Measurements from ENCODE around the gene LPP. TPM values are rescaled to one million over a fixed set of nuclear protein-coding genes. Genes with fewer than 3 reads are reported as not detected.

LPP gene
- total RNA-seq, 1 donor from 2014 or later: 28.2 TPM

DNA sequence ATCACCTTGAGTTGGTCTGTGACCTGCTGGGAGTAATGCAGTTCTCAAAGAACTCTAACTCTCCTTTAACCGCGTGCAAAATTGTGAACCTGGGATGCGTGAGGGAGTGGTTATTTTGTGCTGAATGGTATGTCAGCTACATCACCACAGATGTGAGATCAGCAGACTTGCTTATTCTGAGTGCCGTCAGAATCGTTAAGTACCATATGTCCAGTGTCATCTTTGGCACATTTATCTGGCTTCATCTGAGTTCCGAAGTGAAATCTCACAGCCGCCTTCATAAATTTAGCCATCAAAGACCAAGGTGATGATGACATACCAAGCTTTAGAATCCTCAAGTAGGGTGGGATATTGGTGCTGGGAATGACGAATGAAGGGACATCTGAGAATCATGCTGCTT, 670.6 kb downstream of the LPP start:
- H3K36me3 ChIP-seq (ENCODE audit: control insufficient read depth in 3 of 3, insufficient read depth in 3 of 3, low read length in 3 of 3): no peaks in the 10 kb centered on the region
- H3K4me3 ChIP-seq (ENCODE audit: low read length in 3 of 3): no peak overlapping the region
- H3K9ac ChIP-seq (ENCODE audit: low read depth in 1 of 3, low read length in 3 of 3): no peak overlapping the region
- no peaks in the 10 kb centered on the region for H3K9me3 ChIP-seq (ENCODE audit: control insufficient read depth in 3 of 3, low read length in 3 of 3)
- no peaks in the 10 kb centered on the region for H3K27me3 ChIP-seq (ENCODE audit: control insufficient read depth in 3 of 3, insufficient read depth in 3 of 3, low read length in 3 of 3)
- H3K27ac ChIP-seq (ENCODE audit: low read depth, low read length): no peak overlapping the region
- peaks cover 3 to 16% (median 5%) of the 10 kb centered on the region in 3 donors for H3K4me1 ChIP-seq (ENCODE audit: control insufficient read depth in 3 of 3, insufficient read depth in 3 of 3, low read length in 3 of 3)

DNA sequence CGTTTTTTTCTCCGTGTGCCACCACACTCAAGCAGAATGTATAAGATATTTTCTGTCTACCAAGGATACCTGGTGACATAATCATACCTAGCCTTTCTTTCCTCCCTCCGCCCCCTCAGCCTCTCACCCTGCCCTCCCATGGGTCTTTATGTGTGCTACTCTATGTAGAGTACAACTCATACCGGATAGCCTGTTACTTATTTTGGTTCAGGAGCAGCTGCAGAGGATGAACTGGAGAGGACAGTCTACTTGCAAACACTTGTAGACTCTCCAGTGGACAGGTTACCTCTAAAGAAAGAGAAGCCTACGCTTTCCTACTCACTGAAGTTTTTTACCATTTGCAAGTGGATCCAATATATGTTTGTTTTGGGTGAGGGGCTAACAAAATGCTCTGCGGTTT, 671.9 kb downstream of the LPP start:
- Histone ChIP-seq H3K27me3 (ENCODE audit: control insufficient read depth in 3 of 3, insufficient read depth in 3 of 3, low read length in 3 of 3) (no peaks in the 10 kb centered on the region), H3K27ac (ENCODE audit: low read depth, low read length) (no peak overlapping the region), H3K4me3 (ENCODE audit: low read length in 3 of 3) (no peak overlapping the region), H3K4me1 (ENCODE audit: control insufficient read depth in 3 of 3, insufficient read depth in 3 of 3, low read length in 3 of 3) (peaks cover 3 to 16% (median 5%) of the 10 kb centered on the region in 3 donors), H3K36me3 (ENCODE audit: control insufficient read depth in 3 of 3, insufficient read depth in 3 of 3, low read length in 3 of 3) (no peaks in the 10 kb centered on the region), H3K9me3 (ENCODE audit: control insufficient read depth in 3 of 3, low read length in 3 of 3) (no peaks in the 10 kb centered on the region), H3K9ac (ENCODE audit: low read depth in 1 of 3, low read length in 3 of 3) (no peak overlapping the region)

DNA sequence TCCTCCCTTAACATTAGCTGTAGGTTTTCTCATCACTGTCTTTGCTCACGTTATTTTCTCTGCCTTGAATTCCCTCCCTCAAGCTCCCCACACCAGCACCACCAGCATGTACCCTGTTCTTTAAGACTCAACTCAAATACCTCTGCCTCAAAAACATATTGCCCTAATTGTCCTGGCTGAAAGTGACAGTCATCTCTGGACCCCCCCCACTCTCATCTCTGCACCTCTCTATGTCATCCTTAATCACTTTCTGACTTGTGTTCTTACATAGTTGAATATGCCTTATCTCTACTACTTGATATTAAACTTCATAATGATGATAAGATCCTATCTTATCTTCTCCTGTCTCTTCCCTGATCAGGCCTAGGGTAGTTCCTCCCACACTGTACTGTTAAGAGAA, 672.6 kb downstream of the LPP start:
- no peak overlapping the region for H3K27ac ChIP-seq (ENCODE audit: low read depth, low read length)
- no peaks in the 10 kb centered on the region for H3K36me3 ChIP-seq (ENCODE audit: control insufficient read depth in 3 of 3, insufficient read depth in 3 of 3, low read length in 3 of 3)

DNA sequence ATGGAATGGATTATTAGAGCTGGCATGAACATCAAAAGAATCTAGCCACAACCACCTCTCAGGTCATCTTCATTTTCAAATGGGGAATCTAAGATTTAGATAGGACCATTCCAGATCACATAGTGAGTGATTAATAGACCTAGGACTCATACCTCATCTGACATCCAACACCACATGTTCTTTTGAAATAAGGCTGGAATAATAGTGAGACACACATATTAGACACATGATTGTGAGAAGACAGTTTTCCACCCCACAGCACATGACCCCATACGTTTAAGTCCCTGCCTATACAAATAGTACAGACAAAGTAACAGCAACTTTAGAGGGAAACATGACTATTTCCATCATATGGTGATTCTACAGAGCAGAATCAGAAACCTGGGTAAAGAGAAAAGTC, 673.1 kb downstream of the LPP start:
- Histone ChIP-seq H3K4me1 (ENCODE audit: control insufficient read depth in 3 of 3, insufficient read depth in 3 of 3, low read length in 3 of 3) (peaks cover 3 to 16% (median 5%) of the 10 kb centered on the region in 3 donors), H3K9ac (ENCODE audit: low read depth in 1 of 3, low read length in 3 of 3) (no peak overlapping the region), H3K27ac (ENCODE audit: low read depth, low read length) (no peak overlapping the region), H3K27me3 (ENCODE audit: control insufficient read depth in 3 of 3, insufficient read depth in 3 of 3, low read length in 3 of 3) (no peaks in the 10 kb centered on the region), H3K9me3 (ENCODE audit: control insufficient read depth in 3 of 3, low read length in 3 of 3) (no peaks in the 10 kb centered on the region), H3K4me3 (ENCODE audit: low read length in 3 of 3) (no peak overlapping the region), H3K36me3 (ENCODE audit: control insufficient read depth in 3 of 3, insufficient read depth in 3 of 3, low read length in 3 of 3) (no peaks in the 10 kb centered on the region)

More for the DNA sequence above, 672.6 kb downstream of the LPP start:
- no peak overlapping the region for H3K9ac ChIP-seq (ENCODE audit: low read depth in 1 of 3, low read length in 3 of 3)
- peaks cover 3 to 16% (median 5%) of the 10 kb centered on the region in 3 donors for H3K4me1 ChIP-seq (ENCODE audit: control insufficient read depth in 3 of 3, insufficient read depth in 3 of 3, low read length in 3 of 3)
- no peak overlapping the region for H3K4me3 ChIP-seq (ENCODE audit: low read length in 3 of 3)
- no peaks in the 10 kb centered on the region for H3K9me3 ChIP-seq (ENCODE audit: control insufficient read depth in 3 of 3, low read length in 3 of 3)
- no peaks in the 10 kb centered on the region for H3K27me3 ChIP-seq (ENCODE audit: control insufficient read depth in 3 of 3, insufficient read depth in 3 of 3, low read length in 3 of 3)

DNA sequence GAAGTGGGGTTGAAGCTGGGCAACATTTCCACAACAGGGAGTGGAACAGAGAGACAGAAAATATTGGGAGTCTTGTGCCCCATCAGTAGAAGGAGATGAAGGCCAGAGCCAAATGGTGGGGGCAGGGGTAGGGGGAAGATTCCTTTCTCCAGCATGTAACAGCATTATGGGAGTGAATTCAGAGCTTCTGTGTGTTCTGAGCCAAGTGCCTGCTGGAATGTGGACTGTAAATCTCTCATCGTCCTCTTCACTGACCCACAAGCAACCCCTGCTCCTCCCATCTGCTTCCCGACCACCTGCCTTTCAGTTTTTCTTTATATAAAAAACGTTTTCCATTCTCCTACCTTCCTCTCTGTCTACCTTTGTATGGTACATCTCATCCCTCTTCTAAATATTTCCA, 673.6 kb downstream of the LPP start:
- H3K27me3 ChIP-seq (ENCODE audit: control insufficient read depth in 3 of 3, insufficient read depth in 3 of 3, low read length in 3 of 3): no peaks in the 10 kb centered on the region
- no peak overlapping the region for H3K4me3 ChIP-seq (ENCODE audit: low read length in 3 of 3)
- H3K36me3 ChIP-seq (ENCODE audit: control insufficient read depth in 3 of 3, insufficient read depth in 3 of 3, low read length in 3 of 3): no peaks in the 10 kb centered on the region
- H3K4me1 ChIP-seq (ENCODE audit: control insufficient read depth in 3 of 3, insufficient read depth in 3 of 3, low read length in 3 of 3): peaks cover 4 to 16% (median 5%) of the 10 kb centered on the region in 3 donors
- no peaks in the 10 kb centered on the region for H3K9me3 ChIP-seq (ENCODE audit: control insufficient read depth in 3 of 3, low read length in 3 of 3)
- no peak overlapping the region for H3K27ac ChIP-seq (ENCODE audit: low read depth, low read length)
- no peak overlapping the region for H3K9ac ChIP-seq (ENCODE audit: low read depth in 1 of 3, low read length in 3 of 3)

DNA sequence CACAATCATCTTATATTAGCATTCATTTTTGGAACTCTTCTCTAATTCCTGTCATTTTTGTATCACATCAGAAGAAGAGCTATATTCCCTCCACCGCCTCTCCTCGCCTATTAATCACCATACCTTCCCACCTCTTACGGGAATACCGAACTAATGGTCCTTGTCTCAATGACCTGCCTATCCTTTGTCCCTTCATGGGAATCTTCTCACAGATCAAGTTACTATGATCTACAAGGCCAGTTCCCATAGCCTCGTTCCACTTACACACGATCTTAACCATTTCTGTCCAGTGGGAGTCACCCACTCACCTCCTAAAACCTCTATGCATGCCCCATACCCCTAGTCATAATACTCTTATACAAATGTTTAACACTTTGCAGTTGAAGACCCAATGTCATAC, 675.2 kb downstream of the LPP start:
- no peaks in the 10 kb centered on the region for H3K9me3 ChIP-seq (ENCODE audit: control insufficient read depth in 3 of 3, low read length in 3 of 3)
- H3K27me3 ChIP-seq (ENCODE audit: control insufficient read depth in 3 of 3, insufficient read depth in 3 of 3, low read length in 3 of 3): no peaks in the 10 kb centered on the region
- no peak overlapping the region for H3K27ac ChIP-seq (ENCODE audit: low read depth, low read length)
- no peak overlapping the region for H3K9ac ChIP-seq (ENCODE audit: low read depth in 1 of 3, low read length in 3 of 3)
- peaks cover 6 to 16% (median 9%) of the 10 kb centered on the region in 3 donors for H3K4me1 ChIP-seq (ENCODE audit: control insufficient read depth in 3 of 3, insufficient read depth in 3 of 3, low read length in 3 of 3)
- no peaks in the 10 kb centered on the region for H3K36me3 ChIP-seq (ENCODE audit: control insufficient read depth in 3 of 3, insufficient read depth in 3 of 3, low read length in 3 of 3)
- no peak overlapping the region for H3K4me3 ChIP-seq (ENCODE audit: low read length in 3 of 3)

DNA sequence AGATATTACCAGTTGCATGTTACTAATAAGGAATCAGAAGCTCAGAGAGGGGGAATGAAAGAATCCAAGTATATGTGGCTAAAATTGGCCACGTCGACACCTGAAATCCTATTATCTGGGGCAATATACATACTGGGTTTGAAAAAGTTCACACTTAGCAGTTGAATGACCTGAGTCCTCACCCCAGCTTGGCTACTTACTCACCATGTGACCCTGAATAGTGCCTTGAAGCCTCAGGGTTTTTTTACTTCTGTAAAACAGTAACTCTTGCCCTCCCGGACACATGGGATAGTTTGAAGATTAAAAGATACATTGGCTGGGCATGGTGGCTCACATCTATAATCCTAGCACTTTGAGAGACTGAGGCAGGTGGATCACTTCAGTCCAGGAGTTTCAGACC, 675.6 kb downstream of the LPP start:
- H3K9me3 ChIP-seq (ENCODE audit: control insufficient read depth in 3 of 3, low read length in 3 of 3): no peaks in the 10 kb centered on the region
- no peaks in the 10 kb centered on the region for H3K36me3 ChIP-seq (ENCODE audit: control insufficient read depth in 3 of 3, insufficient read depth in 3 of 3, low read length in 3 of 3)
- no peak overlapping the region for H3K4me3 ChIP-seq (ENCODE audit: low read length in 3 of 3)
- H3K4me1 ChIP-seq (ENCODE audit: control insufficient read depth in 3 of 3, insufficient read depth in 3 of 3, low read length in 3 of 3): peaks cover 6 to 14% (median 9%) of the 10 kb centered on the region in 3 donors
- H3K9ac ChIP-seq (ENCODE audit: low read depth in 1 of 3, low read length in 3 of 3): no peak overlapping the region
- no peaks in the 10 kb centered on the region for H3K27me3 ChIP-seq (ENCODE audit: control insufficient read depth in 3 of 3, insufficient read depth in 3 of 3, low read length in 3 of 3)
- H3K27ac ChIP-seq (ENCODE audit: low read depth, low read length): no peak overlapping the region

DNA sequence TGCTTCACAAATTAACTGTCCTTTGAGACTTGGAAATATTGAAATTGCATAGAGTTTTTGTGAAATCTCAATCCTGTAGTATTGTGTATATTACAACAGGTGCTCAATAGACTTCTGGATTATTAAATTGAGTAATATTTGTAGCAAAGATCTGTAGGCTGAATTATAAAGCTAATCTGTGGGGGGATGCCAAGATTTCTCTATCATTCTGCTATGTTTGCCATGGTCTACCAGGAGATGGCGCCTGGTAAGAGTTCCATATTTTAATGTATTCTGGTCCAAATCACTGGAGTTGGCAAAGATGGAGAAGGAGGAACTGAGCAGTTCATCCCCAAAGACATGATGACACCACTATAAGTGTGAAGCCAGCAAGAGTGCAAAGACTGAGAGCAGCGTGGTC, 676.9 kb downstream of the LPP start:
- no peaks in the 10 kb centered on the region for H3K36me3 ChIP-seq (ENCODE audit: control insufficient read depth in 3 of 3, insufficient read depth in 3 of 3, low read length in 3 of 3)
- no peaks in the 10 kb centered on the region for H3K9me3 ChIP-seq (ENCODE audit: control insufficient read depth in 3 of 3, low read length in 3 of 3)
- H3K9ac ChIP-seq (ENCODE audit: low read depth in 1 of 3, low read length in 3 of 3): no peak overlapping the region
- H3K27me3 ChIP-seq (ENCODE audit: control insufficient read depth in 3 of 3, insufficient read depth in 3 of 3, low read length in 3 of 3): no peaks in the 10 kb centered on the region
- no peak overlapping the region for H3K4me3 ChIP-seq (ENCODE audit: low read length in 3 of 3)
- H3K27ac ChIP-seq (ENCODE audit: low read depth, low read length): no peak overlapping the region
- peaks cover 6 to 9% (median 7%) of the 10 kb centered on the region in 3 donors for H3K4me1 ChIP-seq (ENCODE audit: control insufficient read depth in 3 of 3, insufficient read depth in 3 of 3, low read length in 3 of 3)

DNA sequence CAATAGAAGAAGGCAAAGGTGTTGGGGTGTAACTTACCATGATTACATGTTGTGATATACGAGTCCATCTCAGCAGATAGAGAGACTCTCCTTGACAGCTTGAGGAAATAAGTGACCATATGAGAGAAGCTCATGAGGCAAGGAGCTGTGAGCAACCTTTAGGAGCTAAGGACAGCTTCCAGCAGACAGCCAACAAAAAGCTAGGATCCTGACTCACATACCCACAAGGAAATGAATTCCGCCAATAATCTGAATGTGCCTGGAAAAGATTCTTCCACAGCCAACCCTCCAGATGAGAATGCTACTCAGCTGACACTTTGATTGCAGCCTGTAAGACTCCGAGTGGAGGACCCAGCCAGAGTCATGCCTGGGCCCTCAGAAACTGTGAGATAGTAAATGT, 678.2 kb downstream of the LPP start:
- H3K4me3 ChIP-seq (ENCODE audit: low read length in 3 of 3): no peak overlapping the region
- H3K9ac ChIP-seq (ENCODE audit: low read depth in 1 of 3, low read length in 3 of 3): no peak overlapping the region
- H3K36me3 ChIP-seq (ENCODE audit: control insufficient read depth in 3 of 3, insufficient read depth in 3 of 3, low read length in 3 of 3): no peaks in the 10 kb centered on the region
- no peaks in the 10 kb centered on the region for H3K27me3 ChIP-seq (ENCODE audit: control insufficient read depth in 3 of 3, insufficient read depth in 3 of 3, low read length in 3 of 3)
- H3K9me3 ChIP-seq (ENCODE audit: control insufficient read depth in 3 of 3, low read length in 3 of 3): no peaks in the 10 kb centered on the region
- H3K27ac ChIP-seq (ENCODE audit: low read depth, low read length): no peak overlapping the region
- H3K4me1 ChIP-seq (ENCODE audit: control insufficient read depth in 3 of 3, insufficient read depth in 3 of 3, low read length in 3 of 3): peaks cover 3 to 8% (median 4%) of the 10 kb centered on the region in 3 donors

DNA sequence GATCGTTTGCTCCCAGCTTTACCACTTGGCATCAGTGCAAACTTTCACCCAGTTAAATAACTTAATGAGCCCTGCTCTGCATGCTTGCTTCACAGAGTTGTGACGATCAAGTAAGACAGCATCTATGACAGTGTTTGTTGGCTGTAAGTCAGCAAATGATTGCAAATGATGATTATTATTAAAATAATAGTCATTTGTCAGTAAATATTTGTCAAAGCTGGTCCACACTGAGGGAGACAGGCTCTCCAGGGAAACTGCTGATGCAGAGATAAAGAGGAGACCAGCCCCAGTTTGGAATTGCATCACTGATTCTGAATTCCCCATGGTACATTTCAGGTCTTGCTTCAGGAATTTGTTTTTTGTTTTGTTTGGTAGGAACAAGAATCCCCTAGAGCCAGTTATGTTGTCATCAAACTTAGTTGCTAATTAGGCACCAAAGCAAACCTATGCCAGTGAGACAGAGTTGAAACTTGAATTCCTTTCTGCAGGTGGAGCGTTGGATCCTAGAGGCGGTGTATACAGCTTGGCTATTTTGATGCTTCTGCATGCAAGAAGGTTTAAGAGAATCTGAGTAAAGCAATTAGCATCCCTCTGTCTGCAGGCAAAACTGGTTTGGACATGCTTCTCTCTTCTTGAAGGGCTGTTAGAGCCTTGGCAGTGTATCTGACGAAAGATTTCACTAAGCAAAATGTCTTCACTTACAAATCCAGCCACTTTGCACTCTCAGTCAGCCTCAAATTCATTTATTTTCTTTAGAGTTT, 679.2 kb downstream of the LPP start:
- Histone ChIP-seq H3K9ac (ENCODE audit: low read depth in 1 of 3, low read length in 3 of 3) (no peak overlapping the region), H3K9me3 (ENCODE audit: control insufficient read depth in 3 of 3, low read length in 3 of 3) (no peaks in the 10 kb centered on the region), H3K4me3 (ENCODE audit: low read length in 3 of 3) (no peak overlapping the region), H3K36me3 (ENCODE audit: control insufficient read depth in 3 of 3, insufficient read depth in 3 of 3, low read length in 3 of 3) (no peaks in the 10 kb centered on the region), H3K27me3 (ENCODE audit: control insufficient read depth in 3 of 3, insufficient read depth in 3 of 3, low read length in 3 of 3) (no peaks in the 10 kb centered on the region), H3K4me1 (ENCODE audit: control insufficient read depth in 3 of 3, insufficient read depth in 3 of 3, low read length in 3 of 3) (peaks cover 0 to 4% (median 3%) of the 10 kb centered on the region in 3 donors), H3K27ac (ENCODE audit: low read depth, low read length) (no peak overlapping the region)
